ENCODE data around the gene IGFBP1. TPM values are rescaled to one million over a fixed set of nuclear protein-coding genes. Genes with fewer than 3 reads are reported as not detected.
A peak's percentile ranks its signal among the peaks of the same experiment; 100 is the strongest.
"Not testable (repeated sequence)": the region's sequence is repeated elsewhere in the genome, so short reads cannot be mapped to it uniquely, and the experiment has no call there.

Gene IGFBP1
- not detected for total RNA-seq
- total RNA-seq, result 0 reads per million in 2 donors

DNA sequence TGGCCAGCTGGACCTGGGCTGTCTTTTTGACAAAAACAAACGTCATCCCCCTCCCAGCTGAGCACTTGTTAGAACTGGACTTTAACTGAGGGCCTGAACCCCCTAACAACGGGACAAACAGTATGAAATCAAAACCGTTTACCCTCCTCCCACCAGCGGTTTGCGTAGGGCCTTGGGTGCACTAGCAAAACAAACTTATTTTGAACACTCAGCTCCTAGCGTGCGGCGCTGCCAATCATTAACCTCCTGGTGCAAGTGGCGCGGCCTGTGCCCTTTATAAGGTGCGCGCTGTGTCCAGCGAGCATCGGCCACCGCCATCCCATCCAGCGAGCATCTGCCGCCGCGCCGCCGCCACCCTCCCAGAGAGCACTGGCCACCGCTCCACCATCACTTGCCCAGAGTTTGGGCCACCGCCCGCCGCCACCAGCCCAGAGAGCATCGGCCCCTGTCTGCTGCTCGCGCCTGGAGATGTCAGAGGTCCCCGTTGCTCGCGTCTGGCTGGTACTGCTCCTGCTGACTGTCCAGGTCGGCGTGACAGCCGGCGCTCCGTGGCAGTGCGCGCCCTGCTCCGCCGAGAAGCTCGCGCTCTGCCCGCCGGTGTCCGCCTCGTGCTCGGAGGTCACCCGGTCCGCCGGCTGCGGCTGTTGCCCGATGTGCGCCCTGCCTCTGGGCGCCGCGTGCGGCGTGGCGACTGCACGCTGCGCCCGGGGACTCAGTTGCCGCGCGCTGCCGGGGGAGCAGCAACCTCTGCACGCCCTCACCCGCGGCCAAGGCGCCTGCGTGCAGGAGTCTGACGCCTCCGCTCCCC is at the start of gene IGFBP1:
Gene IGFBP1, plus strand, starts transcription at position 304 of the 808 bp plus-strand sequence. Its CDS starts 165 bp downstream, at position 469.
- H3K27me3 Mint-ChIP-seq, result peaks cover 89% of the 10 kb centered on the region
- no peaks in the 10 kb centered on the region for H3K9me3 ChIP-seq (ENCODE audit: control insufficient read depth, low read length, poor library complexity, severe bottlenecking)
- H3K27ac Mint-ChIP-seq, result no peak within 1 kb of the TSS
- peak within 1 kb of the TSS; percentile 57 for H3K4me3 Mint-ChIP-seq
- no peak for ATAC-seq
- peaks cover 4% of the 10 kb centered on the region for H3K36me3 Mint-ChIP-seq (ENCODE audit: low read depth)
- DNase-seq, result no peak
- H3K4me1 Mint-ChIP-seq, result peaks cover 7% of the 10 kb centered on the region

- not testable (repeated sequence) for ATAC-seq; H3K27ac Mint-ChIP-seq; H3K36me3 Mint-ChIP-seq (ENCODE audit: low read depth); H3K9me3 ChIP-seq (ENCODE audit: control insufficient read depth, low read length, poor library complexity, severe bottlenecking); H3K4me3 Mint-ChIP-seq; DNase-seq; H3K4me1 Mint-ChIP-seq
- peaks cover 16% of the 10 kb centered on the region for H3K27me3 Mint-ChIP-seq
Measured at GRCh38 chr7:45838852-45839251, 49.4 kb upstream of the IGFBP1 start.

GRCh38 chr7:45841926-45842717 is 46.2 kb upstream of the IGFBP1 start:
- H3K27me3 Mint-ChIP-seq, result peaks cover 14% of the 10 kb centered on the region
- not testable (repeated sequence) for DNase-seq; H3K9me3 ChIP-seq (ENCODE audit: control insufficient read depth, low read length, poor library complexity, severe bottlenecking); H3K4me3 Mint-ChIP-seq; H3K27ac Mint-ChIP-seq; H3K4me1 Mint-ChIP-seq; H3K36me3 Mint-ChIP-seq (ENCODE audit: low read depth); ATAC-seq

GRCh38 chr7:45846536-45846935 is 41.8 kb upstream of the IGFBP1 start:
- not testable (repeated sequence) for H3K4me3 Mint-ChIP-seq; H3K27ac Mint-ChIP-seq; ATAC-seq; H3K9me3 ChIP-seq (ENCODE audit: control insufficient read depth, low read length, poor library complexity, severe bottlenecking); H3K4me1 Mint-ChIP-seq; H3K36me3 Mint-ChIP-seq (ENCODE audit: low read depth); DNase-seq; H3K27me3 Mint-ChIP-seq

GRCh38 chr7:45848734-45849133 is 39.6 kb upstream of the IGFBP1 start:
- H3K9me3 ChIP-seq (ENCODE audit: control insufficient read depth, low read length, poor library complexity, severe bottlenecking); ATAC-seq; H3K4me3 Mint-ChIP-seq; H3K4me1 Mint-ChIP-seq; H3K27ac Mint-ChIP-seq; H3K36me3 Mint-ChIP-seq (ENCODE audit: low read depth); DNase-seq: not testable (repeated sequence)
- H3K27me3 Mint-ChIP-seq, result peaks cover 16% of the 10 kb centered on the region

- not testable (repeated sequence) for DNase-seq; H3K9me3 ChIP-seq (ENCODE audit: control insufficient read depth, low read length, poor library complexity, severe bottlenecking); ATAC-seq; H3K27ac Mint-ChIP-seq; H3K4me3 Mint-ChIP-seq; H3K36me3 Mint-ChIP-seq (ENCODE audit: low read depth); H3K4me1 Mint-ChIP-seq
- peaks cover 25% of the 10 kb centered on the region for H3K27me3 Mint-ChIP-seq
Measured at GRCh38 chr7:45852984-45853383, 35.3 kb upstream of the IGFBP1 start.

GRCh38 chr7:45853491-45853890 is 34.8 kb upstream of the IGFBP1 start:
- not testable (repeated sequence) for ATAC-seq; H3K27ac Mint-ChIP-seq; DNase-seq; H3K4me1 Mint-ChIP-seq; H3K4me3 Mint-ChIP-seq; H3K9me3 ChIP-seq (ENCODE audit: control insufficient read depth, low read length, poor library complexity, severe bottlenecking); H3K36me3 Mint-ChIP-seq (ENCODE audit: low read depth)
- H3K27me3 Mint-ChIP-seq, result peaks cover 30% of the 10 kb centered on the region

DNA sequence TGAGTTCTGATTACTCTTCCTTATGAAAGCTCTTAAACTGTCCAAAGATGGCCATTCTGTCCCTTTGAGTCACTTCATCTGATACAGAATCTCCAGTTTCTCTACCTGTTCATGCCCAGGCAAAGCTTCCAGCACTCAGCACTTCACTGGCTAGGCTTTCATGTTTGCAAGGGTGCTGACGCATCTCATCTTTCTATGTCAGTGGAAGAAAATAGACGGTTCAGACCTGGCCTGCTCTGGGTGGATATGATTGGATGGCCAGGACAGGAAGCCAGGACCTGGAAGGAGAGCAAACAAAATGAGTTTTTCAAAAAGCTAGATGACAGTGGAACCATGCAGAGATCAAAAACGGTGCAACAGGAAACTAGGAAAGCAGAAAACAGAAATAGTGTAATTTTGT is 32.6 kb upstream of the IGFBP1 start:
- H3K27ac Mint-ChIP-seq, H3K4me1 Mint-ChIP-seq: not testable (repeated sequence)

DNA sequence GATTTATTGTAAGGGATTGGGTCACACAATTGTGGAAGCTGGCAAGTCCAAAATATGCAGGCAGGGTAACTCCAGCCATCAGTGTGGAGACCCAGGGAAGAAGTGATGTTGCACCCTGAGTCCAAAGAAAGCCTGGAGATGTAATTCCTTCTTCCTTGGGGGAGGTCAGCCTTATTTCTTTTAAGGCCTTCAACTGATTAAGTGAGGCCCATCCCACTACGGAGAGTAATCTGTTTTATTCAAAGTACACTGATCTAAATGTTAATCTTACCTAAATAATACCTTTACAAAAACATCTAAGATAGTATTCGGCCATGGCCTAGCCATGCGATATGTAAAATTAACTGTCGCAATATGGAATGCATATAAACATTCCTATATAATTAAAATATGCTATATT is 31.4 kb upstream of the IGFBP1 start:
- not testable (repeated sequence) for ATAC-seq; H3K27ac Mint-ChIP-seq; H3K4me3 Mint-ChIP-seq; DNase-seq; H3K4me1 Mint-ChIP-seq; H3K9me3 ChIP-seq (ENCODE audit: control insufficient read depth, low read length, poor library complexity, severe bottlenecking); H3K36me3 Mint-ChIP-seq (ENCODE audit: low read depth)
- peaks cover 59% of the 10 kb centered on the region for H3K27me3 Mint-ChIP-seq

More for the DNA sequence above, 32.6 kb upstream of the IGFBP1 start:
- H3K9me3 ChIP-seq (ENCODE audit: control insufficient read depth, low read length, poor library complexity, severe bottlenecking); DNase-seq; H3K4me3 Mint-ChIP-seq; H3K36me3 Mint-ChIP-seq (ENCODE audit: low read depth); ATAC-seq: not testable (repeated sequence)
- peaks cover 51% of the 10 kb centered on the region for H3K27me3 Mint-ChIP-seq

- Mint-ChIP-seq H3K4me1 (peaks cover 2% of the 10 kb centered on the region), H3K36me3 (ENCODE audit: low read depth) (peaks cover 7% of the 10 kb centered on the region), H3K27me3 (peaks cover 76% of the 10 kb centered on the region), H3K4me3 (no peak overlapping the region), H3K27ac (no peak overlapping the region)
- ATAC-seq, result no peak
- no peaks in the 10 kb centered on the region for H3K9me3 ChIP-seq (ENCODE audit: control insufficient read depth, low read length, poor library complexity, severe bottlenecking)
- no peak for DNase-seq
Measured at GRCh38 chr7:45863715-45864114, 24.6 kb upstream of the IGFBP1 start.

DNA sequence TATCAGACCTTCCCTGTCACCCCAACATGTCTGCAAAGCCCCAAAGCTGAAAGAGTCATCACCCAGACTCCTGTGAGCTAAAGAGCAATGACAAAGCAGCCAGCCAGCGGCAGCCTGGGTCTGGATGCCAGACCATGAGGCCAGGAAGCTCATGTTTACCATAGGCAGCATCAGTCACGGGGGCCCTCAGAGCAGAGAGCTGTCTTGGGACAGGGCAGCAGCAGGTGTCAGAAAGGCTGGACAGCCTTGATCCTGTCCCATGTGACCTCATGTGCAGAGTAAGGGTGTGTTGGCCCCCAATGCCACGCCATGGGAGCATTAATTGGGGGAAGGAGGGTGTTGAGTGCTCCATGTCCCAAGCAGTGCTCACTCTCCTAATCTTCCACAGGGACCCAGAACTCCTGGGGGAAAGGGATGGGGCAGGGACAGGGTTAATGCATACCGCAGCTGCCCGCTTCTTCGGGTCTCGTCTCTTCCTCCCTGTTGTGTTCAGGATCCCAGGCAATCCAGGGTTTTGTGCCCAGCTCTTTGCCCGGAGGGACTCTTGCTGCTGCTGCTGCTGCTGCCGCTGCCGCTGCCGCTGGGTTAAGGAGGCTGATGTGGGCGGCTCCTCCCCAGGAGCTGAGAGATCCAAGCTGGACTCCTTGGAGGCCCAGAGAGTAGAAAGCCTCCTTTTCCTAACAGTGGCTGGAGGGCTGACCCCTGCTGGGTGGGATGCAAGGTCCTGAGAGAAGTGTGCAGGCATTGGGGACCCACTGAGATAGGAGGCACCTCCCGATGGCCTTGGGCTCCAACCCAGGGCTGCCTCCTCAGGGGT is 22.5 kb upstream of the IGFBP1 start:
- Mint-ChIP-seq H3K4me1 (peaks cover 2% of the 10 kb centered on the region), H3K4me3 (no peak overlapping the region), H3K27ac (no peak overlapping the region), H3K36me3 (ENCODE audit: low read depth) (peaks cover 7% of the 10 kb centered on the region), H3K27me3 (peaks cover 62% of the 10 kb centered on the region)
- no peak for ATAC-seq
- no peaks in the 10 kb centered on the region for H3K9me3 ChIP-seq (ENCODE audit: control insufficient read depth, low read length, poor library complexity, severe bottlenecking)
- DNase-seq, result no peak

DNA sequence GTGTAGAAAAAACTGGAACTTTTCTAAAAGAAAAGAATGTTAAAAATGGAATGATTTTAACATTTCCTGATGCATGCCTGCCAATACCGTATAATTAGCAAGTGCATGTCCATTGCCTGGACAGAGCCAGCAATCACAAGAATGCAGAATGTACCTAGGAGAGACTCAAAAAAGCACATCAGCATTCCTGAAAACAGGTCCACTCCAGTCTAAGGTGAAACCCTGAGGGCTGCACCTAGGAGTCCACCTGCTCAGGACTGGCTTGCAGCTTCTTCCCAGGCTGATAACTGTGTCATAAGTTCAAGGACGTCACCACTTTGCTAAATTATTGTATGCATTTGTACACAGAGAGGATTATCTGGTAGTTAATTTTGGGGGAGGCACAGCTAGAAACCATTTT is 20.8 kb upstream of the IGFBP1 start:
- DNase-seq, result no peak
- H3K27me3 Mint-ChIP-seq, result peaks cover 53% of the 10 kb centered on the region
- no peaks in the 10 kb centered on the region for H3K9me3 ChIP-seq (ENCODE audit: control insufficient read depth, low read length, poor library complexity, severe bottlenecking)
- H3K4me1 Mint-ChIP-seq, result peaks cover 2% of the 10 kb centered on the region
- peaks cover 9% of the 10 kb centered on the region for H3K36me3 Mint-ChIP-seq (ENCODE audit: low read depth)
- ATAC-seq, result no peak
- H3K27ac Mint-ChIP-seq, result no peak overlapping the region
- no peak overlapping the region for H3K4me3 Mint-ChIP-seq

- Mint-ChIP-seq H3K27ac (no peak overlapping the region), H3K36me3 (ENCODE audit: low read depth) (peaks cover 4% of the 10 kb centered on the region), H3K27me3 (peaks cover 39% of the 10 kb centered on the region), H3K4me1 (no peaks in the 10 kb centered on the region), H3K4me3 (no peak overlapping the region)
- H3K9me3 ChIP-seq (ENCODE audit: control insufficient read depth, low read length, poor library complexity, severe bottlenecking), result no peaks in the 10 kb centered on the region
- ATAC-seq (no peak), DNase-seq (no peak)
Measured at GRCh38 chr7:45869426-45869825, 18.9 kb upstream of the IGFBP1 start.
